ENCODE results near the gene EPC1.

GRCh38 chr10:32279795-32280194 is 67.2 kb downstream of the EPC1 start:
- TF ChIP-seq CTCF (IDR thresholded peaks at IDR 0.05; ENCODE audit: low read length) (no peak), EZH2 (IDR thresholded peaks at IDR 0.05; ENCODE audit: borderline replicate concordance, low read length) (no peak)
